SH-SY5Y (cell line): ENCODE data around the gene ATP8A2.

ENCODE experiments used
- GATA2 ChIP-seq: IDR thresholded peaks from 2 replicates; pipeline ENCODE4 v1.6.1; 2011; ENCODE audit warnings: mild to moderate bottlenecking, low read depth, low read length
- GATA3 ChIP-seq: IDR thresholded peaks from 2 replicates; pipeline ENCODE4 v1.6.1; 2011; ENCODE audit warnings: low read depth, mild to moderate bottlenecking, low read length, moderate library complexity

DNA sequence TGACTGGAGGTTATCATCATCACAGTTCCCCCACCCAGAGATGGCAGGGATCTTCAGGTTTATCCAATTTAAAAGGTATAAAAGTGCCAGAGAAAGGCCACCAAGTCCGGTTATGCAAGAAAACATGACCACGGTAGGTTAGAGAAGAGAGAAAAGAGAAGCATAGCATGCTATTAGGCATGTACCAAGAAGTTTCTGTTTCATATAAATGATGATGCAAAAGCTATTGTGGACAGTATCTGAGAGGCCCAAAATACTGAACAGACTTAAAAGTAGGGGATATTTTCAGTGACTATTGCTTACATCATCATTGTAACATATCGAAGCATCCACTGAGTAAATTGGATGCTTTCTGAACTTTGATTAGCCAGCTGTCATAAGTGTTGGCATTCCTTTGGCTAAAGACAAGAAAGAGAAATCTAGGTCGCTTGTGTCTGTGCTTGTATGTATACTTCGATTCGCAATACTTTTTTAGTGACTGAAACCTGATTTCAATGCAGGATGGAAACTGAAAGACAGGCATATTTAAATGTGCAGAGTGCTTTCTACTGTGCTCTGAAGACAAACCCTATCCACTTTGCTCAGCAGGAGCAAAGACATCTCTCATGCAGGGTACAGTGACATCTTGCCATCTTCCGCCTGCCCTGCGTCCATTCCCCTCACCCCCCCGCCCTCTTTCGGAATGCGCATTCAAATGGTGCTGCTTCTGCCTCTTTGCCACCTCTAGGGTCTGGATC is 499.8 kb downstream of the ATP8A2 start:
- TF ChIP-seq GATA2 (no peak), GATA3 (no peak)
